ACC112 (cell line): Measurements from ENCODE around the gene NDEL1.

Experiments
- H2AFZ ChIP-seq: fragments of 200-600 bp; sonication (generic); one replicate; pipeline ENCODE4 v1.6.0; 2017; ENCODE audit warnings: antibody characterized with exemption, low read length; ENCODE audit not compliant: unreplicated experiment
- H3K27ac ChIP-seq: fragments of 200-600 bp; sonication (generic); 2 replicates; pipeline ENCODE4 v1.5.1; 2014; ENCODE audit warnings: low read depth, mild to moderate bottlenecking, antibody characterized with exemption, low read length, moderate library complexity
- H3K27me3 ChIP-seq: fragments of 200-600 bp; sonication (generic); 2 replicates; pipeline ENCODE4 v1.6.1; 2014; ENCODE audit warnings: mild to moderate bottlenecking, antibody characterized with exemption, low read length, moderate library complexity, mixed read lengths; ENCODE audit not compliant: insufficient read depth
- H3K36me3 ChIP-seq: fragments of 200-600 bp; sonication (generic); 2 replicates; pipeline ENCODE4 v1.6.1; 2016; ENCODE audit warnings: mild to moderate bottlenecking, antibody characterized with exemption, low read length, moderate library complexity, mixed read lengths; ENCODE audit not compliant: insufficient read depth
- H3K4me1 ChIP-seq: fragments of 200-600 bp; sonication (generic); one replicate; pipeline ENCODE4 v1.6.1; 2016; ENCODE audit warnings: low read length, mixed read lengths; ENCODE audit not compliant: insufficient read depth, unreplicated experiment, control insufficient read depth
- H3K4me3 ChIP-seq: fragments of 200-600 bp; sonication (generic); 2 replicates; pipeline ENCODE4 v1.5.1; 2014; ENCODE audit warnings: mild to moderate bottlenecking, low read depth, low read length
- H3K79me2 ChIP-seq: fragments of 200-600 bp; sonication (generic); one replicate; pipeline ENCODE4 v1.6.0; 2016; ENCODE audit warnings: low read length; ENCODE audit not compliant: control insufficient read depth, unreplicated experiment, insufficient read depth

NDEL1 gene

GRCh38 chr17:8417806-8418205 lies 17.9 kb upstream of the NDEL1 start:
- H3K79me2 ChIP-seq, result no peaks in the 10 kb centered on the region
- peaks cover 25% of the 10 kb centered on the region for H3K27me3 ChIP-seq
- H3K36me3 ChIP-seq, result no peaks in the 10 kb centered on the region
- no peak overlapping the region for H3K27ac ChIP-seq
- H3K4me1 ChIP-seq, result peaks cover 23% of the 10 kb centered on the region
- no peak overlapping the region for H3K4me3 ChIP-seq
- no peak overlapping the region for H2AFZ ChIP-seq

- Histone ChIP-seq H2AFZ (no peak overlapping the region), H3K4me3 (no peak overlapping the region), H3K79me2 (no peaks in the 10 kb centered on the region), H3K4me1 (peaks cover 23% of the 10 kb centered on the region), H3K27me3 (peaks cover 25% of the 10 kb centered on the region), H3K27ac (no peak overlapping the region), H3K36me3 (no peaks in the 10 kb centered on the region)
Measured at GRCh38 chr17:8418471-8418870, 17.2 kb upstream of the NDEL1 start.

DNA sequence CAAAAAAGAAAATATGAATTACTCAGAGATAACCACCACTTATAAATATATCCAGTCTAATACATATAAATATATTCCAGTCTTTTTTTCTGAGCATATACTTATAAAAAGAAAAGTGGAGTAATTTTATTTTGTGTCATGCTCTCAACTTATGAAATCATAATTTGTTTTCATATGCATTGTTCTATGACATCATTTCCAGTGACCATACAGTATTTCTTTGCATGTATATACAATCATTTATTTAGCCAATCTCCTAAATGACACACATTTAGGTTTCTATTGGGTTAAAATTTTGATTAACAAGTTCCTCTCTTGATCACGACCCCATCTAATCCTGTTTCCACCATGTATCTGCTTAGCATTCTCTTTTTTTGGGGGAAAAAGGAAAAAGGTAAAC lies 16.4 kb upstream of the NDEL1 start:
- no peaks in the 10 kb centered on the region for H3K79me2 ChIP-seq
- H3K27me3 ChIP-seq, result peaks cover 31% of the 10 kb centered on the region
- H3K4me3 ChIP-seq, result no peak overlapping the region
- H2AFZ ChIP-seq, result no peak overlapping the region
- H3K4me1 ChIP-seq, result peaks cover 23% of the 10 kb centered on the region
- no peak overlapping the region for H3K27ac ChIP-seq
- no peaks in the 10 kb centered on the region for H3K36me3 ChIP-seq

- no peaks in the 10 kb centered on the region for H3K79me2 ChIP-seq
- no peaks in the 10 kb centered on the region for H3K36me3 ChIP-seq
- peak overlapping the region; percentile 71 for H3K27ac ChIP-seq
- no peak overlapping the region for H2AFZ ChIP-seq
- no peak overlapping the region for H3K4me3 ChIP-seq
- H3K27me3 ChIP-seq, result peaks cover 31% of the 10 kb centered on the region
- H3K4me1 ChIP-seq, result peaks cover 23% of the 10 kb centered on the region
Measured at GRCh38 chr17:8420041-8420934, 15.4 kb upstream of the NDEL1 start.

GRCh38 chr17:8421571-8421970 lies 14.1 kb upstream of the NDEL1 start:
- no peak overlapping the region for H3K4me3 ChIP-seq
- H3K27ac ChIP-seq, result peak overlapping the region; percentile 39; the same call in 1 of the 2 replicates
- H2AFZ ChIP-seq, result no peak overlapping the region
- peaks cover 24% of the 10 kb centered on the region for H3K27me3 ChIP-seq
- H3K4me1 ChIP-seq, result peaks cover 23% of the 10 kb centered on the region
- H3K36me3 ChIP-seq, result no peaks in the 10 kb centered on the region
- no peaks in the 10 kb centered on the region for H3K79me2 ChIP-seq

DNA sequence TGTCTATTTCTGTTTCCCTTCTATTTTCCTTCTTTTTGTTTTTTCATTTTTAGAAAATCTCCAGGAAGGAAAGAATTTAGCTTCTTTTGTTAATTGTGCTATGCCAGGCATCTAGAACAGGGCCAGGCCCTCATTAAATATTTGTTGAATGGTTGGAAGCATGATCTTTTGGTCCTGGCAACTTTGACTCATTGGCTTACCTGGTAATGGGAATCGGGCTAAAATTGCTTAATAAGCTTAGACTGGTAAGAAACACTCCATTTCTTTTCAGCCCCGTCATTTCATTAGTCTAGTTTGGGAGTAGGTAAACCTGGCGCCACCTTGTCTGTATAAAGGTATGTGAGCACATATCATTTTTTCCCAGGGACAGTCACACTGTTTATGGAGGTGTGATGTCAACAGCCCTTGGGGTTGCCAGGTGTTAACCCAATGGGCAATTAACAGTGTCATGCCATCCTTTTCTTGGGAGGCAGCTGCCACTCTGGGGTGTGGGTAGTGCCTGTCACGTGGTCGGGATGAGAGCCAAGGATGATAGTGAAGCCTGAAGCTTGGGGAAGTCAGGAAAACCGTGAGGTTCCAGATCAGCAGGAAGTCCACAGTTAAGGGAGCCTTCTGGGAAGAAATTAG lies 9.5 kb upstream of the NDEL1 start:
- Histone ChIP-seq H3K27ac (no peak overlapping the region), H3K4me1 (peaks cover 14% of the 10 kb centered on the region)

DNA sequence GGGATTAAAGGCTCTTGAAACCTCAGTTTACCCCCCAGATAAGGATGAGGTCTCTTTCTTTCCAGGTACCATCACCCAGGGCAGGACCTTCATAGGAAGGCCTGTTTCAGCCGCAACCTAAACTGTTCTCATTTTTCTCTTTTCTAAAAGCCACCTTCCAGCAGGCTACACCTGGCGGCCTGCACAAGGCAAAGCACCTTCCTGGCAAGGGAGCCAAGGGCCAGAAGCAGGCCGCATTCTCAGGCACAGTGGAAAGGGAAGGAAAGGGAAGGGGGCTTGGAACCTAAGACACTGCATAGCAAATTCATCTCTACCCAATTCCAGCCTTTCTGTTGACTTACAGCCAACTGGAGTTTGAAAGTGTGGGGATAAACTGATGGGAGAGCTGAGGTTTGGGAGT lies 8.9 kb upstream of the NDEL1 start:
- no peak overlapping the region for H3K27ac ChIP-seq
- no peaks in the 10 kb centered on the region for H3K79me2 ChIP-seq
- no peak overlapping the region for H3K4me3 ChIP-seq
- H3K4me1 ChIP-seq, result peaks cover 16% of the 10 kb centered on the region
- no peak overlapping the region for H2AFZ ChIP-seq
- H3K27me3 ChIP-seq, result peaks cover 6% of the 10 kb centered on the region; the same call in 1 of the 2 replicates
- H3K36me3 ChIP-seq, result no peaks in the 10 kb centered on the region

More for the DNA sequence above, 9.5 kb upstream of the NDEL1 start:
- no peaks in the 10 kb centered on the region for H3K36me3 ChIP-seq
- H2AFZ ChIP-seq, result no peak overlapping the region
- H3K4me3 ChIP-seq, result no peak overlapping the region
- H3K79me2 ChIP-seq, result no peaks in the 10 kb centered on the region
- H3K27me3 ChIP-seq, result peaks cover 6% of the 10 kb centered on the region; the same call in 1 of the 2 replicates

GRCh38 chr17:8430966-8431365 lies 4.7 kb upstream of the NDEL1 start:
- Histone ChIP-seq H3K79me2 (peaks cover under 1% of the 10 kb centered on the region), H3K4me3 (no peak overlapping the region), H3K27me3 (no peaks in the 10 kb centered on the region), H3K27ac (peak overlapping the region; percentile 54), H3K36me3 (no peaks in the 10 kb centered on the region), H2AFZ (peak overlapping the region; percentile 89), H3K4me1 (peaks cover 18% of the 10 kb centered on the region)

- H3K36me3 ChIP-seq, result peaks cover 7% of the 10 kb centered on the region
- peaks cover 53% of the 10 kb centered on the region for H3K79me2 ChIP-seq
- peaks cover 24% of the 10 kb centered on the region for H3K4me1 ChIP-seq
- no peaks in the 10 kb centered on the region for H3K27me3 ChIP-seq
- H3K27ac ChIP-seq, result peak overlapping the region; percentile 95
- peak overlapping the region; percentile 67 for H2AFZ ChIP-seq
- H3K4me3 ChIP-seq, result peak overlapping the region; percentile 97
Measured at GRCh38 chr17:8436169-8436843, 622 bp downstream of the NDEL1 start.

DNA sequence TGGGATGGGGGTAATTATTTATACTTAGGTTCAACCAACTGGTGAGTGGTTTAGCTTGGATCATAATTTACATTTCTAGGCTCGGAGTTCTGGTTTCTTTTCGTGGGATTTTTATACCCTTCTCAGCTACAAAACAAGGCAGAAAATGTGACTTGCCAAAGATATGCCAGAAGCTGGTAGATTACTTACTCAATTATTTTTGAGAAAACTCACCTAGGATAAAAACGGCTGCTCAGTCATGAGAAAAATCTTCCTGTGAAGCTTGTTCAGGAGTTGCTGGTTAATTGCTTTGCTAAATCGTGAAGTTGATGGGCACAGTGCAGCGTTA lies 1.1 kb downstream of the NDEL1 start:
- H2AFZ ChIP-seq, result no peak overlapping the region
- H3K27ac ChIP-seq, result peak overlapping the region; percentile 95
- H3K36me3 ChIP-seq, result peaks cover 7% of the 10 kb centered on the region
- H3K4me3 ChIP-seq, result peak overlapping the region; percentile 97
- peaks cover 58% of the 10 kb centered on the region for H3K79me2 ChIP-seq
- H3K27me3 ChIP-seq, result no peaks in the 10 kb centered on the region
- peaks cover 24% of the 10 kb centered on the region for H3K4me1 ChIP-seq
